OCI-LY3 (cell line): Measurements from ENCODE around the gene MTUS2.

Experiments used
- H2AFZ ChIP-seq: fragments of 200-600, 300-600 bp; shearing (Covaris generic); 2 replicates; pipeline ENCODE4 v1.6.0; 2014; ENCODE audit warnings: antibody characterized with exemption, low read depth, low read length
- H3K27ac ChIP-seq: fragments of 200-600, 300-600 bp; sonication (generic); 2 replicates; pipeline ENCODE4 v1.5.1; 2014; ENCODE audit warnings: mild to moderate bottlenecking, low read length, moderate library complexity, mixed read lengths
- H3K27me3 ChIP-seq: fragments of 200-600, 300-600 bp; sonication (generic); 2 replicates; pipeline ENCODE4 v1.6.1; 2014; ENCODE audit warnings: low read depth, low read length, mixed read lengths
- H3K36me3 ChIP-seq: fragments of 200-600, 300-600 bp; sonication (generic); replicated peaks from 2 replicates; pipeline ENCODE3; 2014; ENCODE audit warnings: low read depth, low read length, mixed read lengths
- H3K4me1 ChIP-seq: fragments of 300-600, 200-600 bp; sonication (generic); 2 replicates; pipeline ENCODE4 v1.6.1; 2014; ENCODE audit warnings: low read length, mixed read lengths
- H3K4me2 ChIP-seq: fragments of 200-600, 300-600 bp; sonication (generic); 2 replicates; pipeline ENCODE4 v1.6.1; 2014; ENCODE audit warnings: low read length, mixed read lengths
- H3K4me3 ChIP-seq: fragments of 300-600, 200-600 bp; sonication (generic); 2 replicates; pipeline ENCODE4 v1.5.1; 2014; ENCODE audit warnings: antibody characterized with exemption, mild to moderate bottlenecking, low read length, moderate library complexity
- H3K79me2 ChIP-seq: fragments of 300-600, 200-600 bp; shearing (Covaris generic); 2 replicates; pipeline ENCODE4 v1.6.1; 2014; ENCODE audit warnings: mild to moderate bottlenecking, low read length, mixed read lengths
- H3K9ac ChIP-seq: fragments of 300-600, 200-600 bp; shearing (Covaris generic); 2 replicates; pipeline ENCODE4 v1.6.0; 2014; ENCODE audit warnings: mild to moderate bottlenecking, low read length, moderate library complexity
- H3K9me3 ChIP-seq: fragments of 200-600, 300-600 bp; shearing (Covaris generic); 2 replicates; pipeline ENCODE4 v1.6.1; 2014; ENCODE audit warnings: low read length, mixed read lengths; ENCODE audit not compliant: insufficient read depth
- H4K20me1 ChIP-seq: fragments of 200-600, 300-600 bp; sonication (generic); 2 replicates; pipeline ENCODE4 v1.6.1; 2016; ENCODE audit warnings: low read length, mixed read lengths; ENCODE audit not compliant: insufficient read depth
- EZH2phosphoT487 ChIP-seq: fragments of 200-600 bp; shearing (Covaris generic); IDR thresholded peaks from 2 replicates; pipeline ENCODE4 v1.6.1; 2018; ENCODE audit warnings: antibody characterized with exemption, mixed run types, low read depth
- TF ChIP-seq, protein P1 (sequence below): fragments of 200-600, 300-600 bp; sonication (generic); IDR thresholded peaks from 2 replicates; pipeline ENCODE4 v1.5.1; 2014; ENCODE audit warnings: antibody characterized with exemption, low read length, low read depth

MTUS2 gene

DNA sequence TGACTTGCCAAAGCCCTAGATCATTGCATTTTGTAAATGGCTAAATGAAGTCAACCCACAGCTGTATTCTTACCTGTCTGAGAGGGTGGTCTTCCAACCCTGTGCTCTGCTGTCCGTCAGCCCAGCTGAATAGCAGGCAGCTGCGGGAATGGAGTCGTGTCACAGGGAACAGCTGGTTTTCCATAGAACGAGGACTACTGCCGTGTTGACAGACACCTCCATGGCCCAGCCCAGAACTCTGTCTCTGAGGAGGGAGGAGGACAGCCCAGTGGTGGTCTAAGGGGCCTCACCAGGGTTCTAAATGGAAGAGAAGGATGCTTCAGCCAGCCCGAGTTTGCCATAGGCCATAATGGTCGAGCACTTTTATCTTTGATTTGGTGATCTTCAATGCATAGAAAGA is 664.7 kb downstream of the MTUS2 start:
- Histone ChIP-seq H4K20me1 (no peaks in the 10 kb centered on the region), H3K4me3 (no peak overlapping the region), H3K27ac (no peak overlapping the region), H2AFZ (no peak overlapping the region; the same call in 1 of the 2 replicates), H3K79me2 (no peaks in the 10 kb centered on the region), H3K4me1 (peaks cover 58% of the 10 kb centered on the region), H3K36me3 (no peaks in the 10 kb centered on the region), H3K9ac (no peak overlapping the region), H3K4me2 (peak overlapping the region; percentile 71), H3K9me3 (no peaks in the 10 kb centered on the region), H3K27me3 (no peaks in the 10 kb centered on the region)
- no peak for TF ChIP-seq EZH2phosphoT487
- TF ChIP-seq, protein P1, sequence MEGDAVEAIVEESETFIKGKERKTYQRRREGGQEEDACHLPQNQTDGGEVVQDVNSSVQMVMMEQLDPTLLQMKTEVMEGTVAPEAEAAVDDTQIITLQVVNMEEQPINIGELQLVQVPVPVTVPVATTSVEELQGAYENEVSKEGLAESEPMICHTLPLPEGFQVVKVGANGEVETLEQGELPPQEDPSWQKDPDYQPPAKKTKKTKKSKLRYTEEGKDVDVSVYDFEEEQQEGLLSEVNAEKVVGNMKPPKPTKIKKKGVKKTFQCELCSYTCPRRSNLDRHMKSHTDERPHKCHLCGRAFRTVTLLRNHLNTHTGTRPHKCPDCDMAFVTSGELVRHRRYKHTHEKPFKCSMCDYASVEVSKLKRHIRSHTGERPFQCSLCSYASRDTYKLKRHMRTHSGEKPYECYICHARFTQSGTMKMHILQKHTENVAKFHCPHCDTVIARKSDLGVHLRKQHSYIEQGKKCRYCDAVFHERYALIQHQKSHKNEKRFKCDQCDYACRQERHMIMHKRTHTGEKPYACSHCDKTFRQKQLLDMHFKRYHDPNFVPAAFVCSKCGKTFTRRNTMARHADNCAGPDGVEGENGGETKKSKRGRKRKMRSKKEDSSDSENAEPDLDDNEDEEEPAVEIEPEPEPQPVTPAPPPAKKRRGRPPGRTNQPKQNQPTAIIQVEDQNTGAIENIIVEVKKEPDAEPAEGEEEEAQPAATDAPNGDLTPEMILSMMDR = no peak

DNA sequence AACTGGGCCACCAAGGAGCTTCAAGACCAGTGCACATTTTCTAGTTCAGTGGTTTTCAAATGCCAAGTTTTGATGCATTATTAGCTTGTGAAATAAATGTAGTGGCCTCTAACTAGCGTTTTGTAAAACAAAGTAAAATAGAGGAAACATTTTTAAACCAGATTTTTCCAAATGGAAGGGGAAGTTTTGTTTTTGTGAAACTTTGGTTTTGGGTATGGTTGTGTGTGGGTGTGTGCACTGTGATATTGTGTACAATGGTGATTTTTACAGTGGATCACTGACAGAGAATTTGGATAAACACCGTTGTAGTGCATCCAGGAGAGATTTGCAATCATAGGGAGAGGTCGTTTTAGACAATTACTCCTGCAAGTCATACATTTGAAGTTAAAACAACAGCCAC is 666.4 kb downstream of the MTUS2 start:
- H3K4me2 ChIP-seq = peak overlapping the region; percentile 14; the same call in 1 of the 2 replicates
- no peak overlapping the region for H3K27ac ChIP-seq
- peaks cover 49% of the 10 kb centered on the region for H3K4me1 ChIP-seq
- TF ChIP-seq EZH2phosphoT487 = no peak
- TF ChIP-seq, protein P1 = no peak
- no peak overlapping the region for H3K4me3 ChIP-seq
- H4K20me1 ChIP-seq = no peaks in the 10 kb centered on the region
- no peak overlapping the region for H2AFZ ChIP-seq
- H3K36me3 ChIP-seq = no peaks in the 10 kb centered on the region
- no peak overlapping the region for H3K9ac ChIP-seq
- 0 out of 2 replicates have a peak, but pooled peaks cover under 1% of the 10 kb centered on the region for H3K27me3 ChIP-seq
- H3K9me3 ChIP-seq = no peaks in the 10 kb centered on the region
- H3K79me2 ChIP-seq = no peaks in the 10 kb centered on the region

DNA sequence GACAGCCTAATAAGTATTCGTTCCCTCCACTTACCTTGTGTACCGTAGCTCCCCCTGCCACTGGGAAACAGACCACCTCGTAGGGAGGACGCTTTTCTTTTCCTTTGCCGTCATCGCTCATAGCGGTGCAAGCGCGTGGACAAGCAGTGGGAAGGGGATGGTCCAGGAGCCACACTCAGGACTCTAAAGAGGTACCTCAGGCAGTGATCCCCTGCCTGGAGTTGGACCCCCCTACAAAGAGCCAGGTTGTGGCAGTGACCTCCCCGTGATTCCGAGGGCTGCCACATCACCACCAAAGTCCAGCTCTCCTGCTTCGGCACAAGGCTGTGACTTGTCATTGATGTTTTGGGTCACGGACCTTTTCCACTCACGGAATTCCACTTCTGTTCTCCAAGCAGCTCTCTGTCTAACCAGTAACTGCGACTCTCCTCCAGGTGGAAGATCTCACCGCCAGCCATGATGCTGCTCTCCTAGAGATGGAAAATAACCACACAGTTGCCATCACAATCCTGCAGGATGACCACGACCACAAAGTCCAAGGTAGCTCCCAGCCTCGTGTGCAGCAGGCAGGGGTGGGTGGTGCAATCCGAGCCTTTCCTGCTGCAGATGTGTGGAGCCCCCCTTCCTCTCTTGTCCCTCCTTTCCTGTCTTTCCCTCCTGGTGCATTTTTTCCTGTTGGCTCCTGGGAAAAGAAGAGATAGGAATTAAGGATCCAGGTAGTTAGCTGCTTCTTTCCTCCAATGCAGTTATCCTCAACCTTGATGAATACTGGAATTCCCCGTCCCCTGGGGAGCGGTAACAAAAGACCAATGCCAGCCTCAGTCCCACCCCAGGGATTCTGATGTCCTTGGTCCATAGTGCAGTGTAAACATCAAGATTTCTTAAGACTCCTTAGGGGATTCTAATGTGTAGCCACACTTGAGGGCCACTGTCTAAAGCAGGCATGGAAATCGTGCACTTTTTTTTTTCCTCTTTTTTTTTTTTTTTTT is 667.6 kb downstream of the MTUS2 start:
- Histone ChIP-seq H3K27me3 (0 out of 2 replicates have a peak, but pooled peaks cover 9% of the 10 kb centered on the region), H3K4me2 (no peak overlapping the region)
- TF ChIP-seq EZH2phosphoT487 = no peak
- TF ChIP-seq, protein P1 = no peak

More for the DNA sequence above, 667.6 kb downstream of the MTUS2 start:
- H2AFZ ChIP-seq = no peak overlapping the region
- no peak overlapping the region for H3K27ac ChIP-seq
- H3K9ac ChIP-seq = no peak overlapping the region
- H3K4me1 ChIP-seq = peaks cover 51% of the 10 kb centered on the region
- H3K79me2 ChIP-seq = no peaks in the 10 kb centered on the region
- no peaks in the 10 kb centered on the region for H4K20me1 ChIP-seq
- H3K9me3 ChIP-seq = no peaks in the 10 kb centered on the region
- no peak overlapping the region for H3K4me3 ChIP-seq
- no peaks in the 10 kb centered on the region for H3K36me3 ChIP-seq
